ENCODE data around the gene TERC.
A peak's percentile ranks its signal among the peaks of the same experiment; 100 is the strongest.
"Not testable (repeated sequence)": the region's sequence is repeated elsewhere in the genome, so short reads cannot be mapped to it uniquely, and the experiment has no call there.

TERC gene

GRCh38 chr3:169771497-169772304, 6.8 kb upstream of the TERC start:
- peak; percentile 20 for DNase-seq (ENCODE audit: low read depth)

GRCh38 chr3:169769287-169770181, 4.7 kb upstream of the TERC start, which contains the start of gene ACTRT3:
TSS of gene ACTRT3 (minus strand) at chr3:169769561. CDS start at chr3:169769520, 41 bp downstream.
- DNase-seq (ENCODE audit: low read depth): no peak

GRCh38 chr3:169764312-169764881, 463 bp downstream of the TERC start:
- DNase-seq (ENCODE audit: low read depth): peak; percentile 31

GRCh38 chr3:169760479-169760878, 4.4 kb downstream of the TERC start:
- no peak for DNase-seq (ENCODE audit: low read depth)

GRCh38 chr3:169759256-169759655, 5.6 kb downstream of the TERC start:
- no peak for DNase-seq (ENCODE audit: low read depth)

GRCh38 chr3:169758359-169758994, 6.4 kb downstream of the TERC start:
- no peak for DNase-seq (ENCODE audit: low read depth)

GRCh38 chr3:169755488-169755887, 9.4 kb downstream of the TERC start:
- DNase-seq (ENCODE audit: low read depth): no peak

- DNase-seq (ENCODE audit: low read depth): no peak
These were observed 10.1 kb downstream of the TERC start for GRCh38 chr3:169754711-169755110.

GRCh38 chr3:169751875-169752274, 13.0 kb downstream of the TERC start:
- no peak for DNase-seq (ENCODE audit: low read depth)

GRCh38 chr3:169750665-169751064, 14.2 kb downstream of the TERC start:
- no peak for DNase-seq (ENCODE audit: low read depth)

- DNase-seq (ENCODE audit: low read depth): no peak
These were observed 16.2 kb downstream of the TERC start for GRCh38 chr3:169748670-169749069.

- DNase-seq (ENCODE audit: low read depth): no peak
These were observed 17.9 kb downstream of the TERC start for GRCh38 chr3:169746924-169747323.

GRCh38 chr3:169744366-169745054, 20.4 kb downstream of the TERC start:
- DNase-seq (ENCODE audit: low read depth): no peak

- DNase-seq (ENCODE audit: low read depth): no peak
These were observed 25.8 kb downstream of the TERC start for GRCh38 chr3:169739067-169739466.

GRCh38 chr3:169731857-169732256, 33.0 kb downstream of the TERC start:
- not testable (repeated sequence) for DNase-seq (ENCODE audit: low read depth)

GRCh38 chr3:169722724-169723123, 42.1 kb downstream of the TERC start:
- DNase-seq (ENCODE audit: low read depth): no peak

GRCh38 chr3:169718415-169718814, 46.4 kb downstream of the TERC start:
- not testable (repeated sequence) for DNase-seq (ENCODE audit: low read depth)
